ENCODE data around the gene C19orf25. TPM values are rescaled to one million over a fixed set of nuclear protein-coding genes. Genes with fewer than 3 reads are reported as not detected.

C19orf25 gene
- total and polyA plus RNA-seq, 9 of the 15 experiments (the other 6 are each of a cell fraction or from before 2014, with no cell fraction given) = 0.79 to 96.0 (median 36.1) TPM

- no TSS peak for BruUV-seq (replicated peaks)
- FAIRE-seq = no peak
- H3K9ac ChIP-seq (ENCODE audit: insufficient read depth in 1 of 2, low read depth in 2 of 2, low read length in 2 of 2) = no peak overlapping the region
- H4K20me1 ChIP-seq (replicated peaks; ENCODE audit: control insufficient read depth, insufficient read depth, low read length) = peaks cover 11% of the 10 kb centered on the region
- no peak overlapping the region for H3K4me3 ChIP-seq
- no peak overlapping the region for H3K27ac ChIP-seq (ENCODE audit: extremely low read depth, low read depth, low read length)
- no peaks in the 10 kb centered on the region for H3K9me3 ChIP-seq (replicated peaks; ENCODE audit: control insufficient read depth, insufficient read depth, low read depth, low read length)
- no peak overlapping the region for H2AFZ ChIP-seq (ENCODE audit: low read depth, low read length)
- H3K9me1 ChIP-seq (ENCODE audit: control insufficient read depth, insufficient read depth, low read length) = no peaks in the 10 kb centered on the region
- no peaks in the 10 kb centered on the region for H3K79me2 ChIP-seq (ENCODE audit: control insufficient read depth, insufficient read depth, low read length)
- ATAC-seq = no peak
- in situ Hi-C loops (cut with MboI) (no loop called here), intact Hi-C loops (cut with micrococcal nuclease) (no loop called here)
- H3K4me2 ChIP-seq (ENCODE audit: insufficient read depth, low read length) = no peak overlapping the region
- CTCF ChIA-PET (ENCODE audit: low intra/inter-chr PET ratio) = no interaction called here
- peaks cover 11 to 28% of the 10 kb centered on the region in 2 experiments; a peak in 4 of 5 replicates for H3K27me3 ChIP-seq (ENCODE audit: control insufficient read depth in 2 of 2, insufficient read depth in 2 of 2, low read length in 2 of 2)
- peaks cover 3 to 52% of the 10 kb centered on the region in 2 experiments; a peak in 3 of 5 replicates for H3K4me1 ChIP-seq (replicated peaks in 1 of 2; ENCODE audit: control insufficient read depth in 2 of 2, insufficient read depth in 2 of 2, low read length in 2 of 2)
- H3K36me3 ChIP-seq (ENCODE audit: control insufficient read depth, insufficient read depth, low read length) = no peaks in the 10 kb centered on the region
- DNase-seq (ENCODE audit: extremely low read depth in 1 of 4, low spot score in 3 of 4) = no peak
- 35% methylated on average over 8 of the region's 10 CpGs for WGBS (ENCODE audit: insufficient coverage, low coverage, missing lambda C conversion rate)
- POLR2A ChIA-PET = interaction anchor here (0.6 to 0.8 kb wide), 2 partner anchors 41 to 248 kb away, joined by 3 to 4 read pairs; no protein-coding TSS in a partner anchor
- TF ChIP-seq EP300 (IDR thresholded peaks at IDR 0.05; ENCODE audit: low read length) (no peak), YY1 (IDR thresholded peaks at IDR 0.05; ENCODE audit: borderline replicate concordance in 1 of 3, control insufficient read depth in 1 of 3, extremely low read depth in 1 of 3, insufficient read depth in 3 of 3, insufficient read length in 1 of 3, insufficient replicate concordance in 2 of 3, low read depth in 1 of 3, low read length in 2 of 3) (no peak), PRPF4 (IDR thresholded peaks at IDR 0.05; ENCODE audit: insufficient read depth, low read depth, low read length, poor library complexity, severe bottlenecking) (no peak)
Measured at GRCh38 chr19:1522061-1522460, 43.0 kb upstream of the C19orf25 start.

- ChIA-PET POLR2A (interaction anchor here (0.6 to 0.8 kb wide), 3 partner anchors 20 to 248 kb away, joined by 3 read pairs; no protein-coding TSS in a partner anchor), CTCF (ENCODE audit: low intra/inter-chr PET ratio) (no interaction called here)
- Histone ChIP-seq H3K4me1 (replicated peaks in 1 of 2; ENCODE audit: control insufficient read depth in 2 of 2, insufficient read depth in 2 of 2, low read length in 2 of 2) (peaks cover 3 to 50% of the 10 kb centered on the region in 2 experiments; a peak in 3 of 5 replicates), H3K27ac (ENCODE audit: extremely low read depth, low read depth, low read length) (no peak overlapping the region), H3K79me2 (ENCODE audit: control insufficient read depth, insufficient read depth, low read length) (no peaks in the 10 kb centered on the region), H3K4me3 (no peak overlapping the region), H3K27me3 (ENCODE audit: control insufficient read depth in 2 of 2, insufficient read depth in 2 of 2, low read length in 2 of 2) (peaks cover 11 to 28% of the 10 kb centered on the region in 2 experiments; a peak in 4 of 5 replicates), H2AFZ (ENCODE audit: low read depth, low read length) (no peak overlapping the region), H3K9me3 (replicated peaks; ENCODE audit: control insufficient read depth, insufficient read depth, low read depth, low read length) (no peaks in the 10 kb centered on the region; the same call in 1 of the 2 replicates), H3K36me3 (ENCODE audit: control insufficient read depth, insufficient read depth, low read length) (no peaks in the 10 kb centered on the region), H3K9ac (ENCODE audit: insufficient read depth in 1 of 2, low read depth in 2 of 2, low read length in 2 of 2) (no peak overlapping the region), H3K9me1 (ENCODE audit: control insufficient read depth, insufficient read depth, low read length) (no peaks in the 10 kb centered on the region), H4K20me1 (replicated peaks; ENCODE audit: control insufficient read depth, insufficient read depth, low read length) (peaks cover 11% of the 10 kb centered on the region), H3K4me2 (ENCODE audit: insufficient read depth, low read length) (no peak overlapping the region)
- no TSS peak for BruUV-seq (replicated peaks)
- intact Hi-C loops (cut with micrococcal nuclease) (no loop called here), in situ Hi-C loops (cut with MboI) (no loop called here)
- 68% methylated on average over 9 of the region's 14 CpGs for WGBS (ENCODE audit: insufficient coverage, low coverage, missing lambda C conversion rate)
- DNase-seq (ENCODE audit: extremely low read depth in 1 of 4, low spot score in 3 of 4) = no peak
- FAIRE-seq = no peak
- ATAC-seq = no peak
- TF ChIP-seq BCLAF1 (IDR thresholded peaks at IDR 0.05; ENCODE audit: borderline replicate concordance in 1 of 2, control insufficient read depth in 1 of 2, low read depth in 2 of 2, low read length in 1 of 2) (no peak), GTF2E2 (tag; IDR thresholded peaks at IDR 0.05) (no peak), MAZ (CRISPR knock-in tag; conservative IDR thresholded peaks at IDR 0.05 in 1 of 2, IDR thresholded peaks at IDR 0.05 in 1 of 2) (no peak)
Measured at GRCh38 chr19:1521636-1522035, 42.6 kb upstream of the C19orf25 start.

Measured in K562 (cell line).